GM21825 (cell line): ENCODE measurements around the gene C1orf226.

ENCODE experiments used
- ATAC-seq: cut with Tn5 transposase; IDR thresholded peaks from one replicate; pipeline ENCODE4 v1.9.1; 2021; ENCODE audit warnings: mild to moderate bottlenecking, moderate library complexity; ENCODE audit not compliant: unreplicated experiment

Gene C1orf226

DNA sequence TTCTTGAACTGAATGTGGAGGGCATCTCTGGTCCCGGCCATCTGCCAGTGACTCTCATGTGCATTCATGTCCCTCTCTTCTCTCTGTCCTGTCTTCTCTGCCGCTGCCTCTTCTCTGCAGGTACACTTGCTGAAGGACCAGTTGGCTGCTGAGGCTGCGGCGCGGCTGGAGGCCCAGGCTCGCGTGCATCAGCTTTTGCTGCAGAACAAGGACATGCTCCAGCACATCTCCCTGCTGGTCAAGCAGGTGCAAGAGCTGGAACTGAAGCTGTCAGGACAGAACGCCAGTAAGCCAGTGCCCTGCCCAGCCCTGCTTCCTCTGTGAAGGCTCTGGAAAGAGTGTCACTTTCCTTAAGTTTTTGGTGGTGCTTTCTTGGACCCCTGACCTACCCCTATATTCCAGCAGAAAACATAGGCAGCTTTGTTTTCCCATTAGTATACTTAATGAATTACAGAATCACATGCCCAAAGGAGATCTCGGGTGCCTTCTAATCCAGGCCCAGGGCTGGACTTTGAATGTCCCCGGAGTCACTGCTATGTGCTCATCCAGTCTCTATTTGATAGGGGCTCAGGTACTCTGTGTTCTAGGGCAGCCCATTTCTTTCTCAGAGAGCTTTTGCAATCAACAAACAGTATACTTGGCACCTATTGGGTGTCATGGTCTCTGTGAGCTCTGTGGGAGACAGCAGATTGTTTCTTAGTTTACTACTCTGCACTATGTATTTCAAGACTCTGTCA lies 16.1 kb upstream of the C1orf226 start:
- ATAC-seq = no peak

DNA sequence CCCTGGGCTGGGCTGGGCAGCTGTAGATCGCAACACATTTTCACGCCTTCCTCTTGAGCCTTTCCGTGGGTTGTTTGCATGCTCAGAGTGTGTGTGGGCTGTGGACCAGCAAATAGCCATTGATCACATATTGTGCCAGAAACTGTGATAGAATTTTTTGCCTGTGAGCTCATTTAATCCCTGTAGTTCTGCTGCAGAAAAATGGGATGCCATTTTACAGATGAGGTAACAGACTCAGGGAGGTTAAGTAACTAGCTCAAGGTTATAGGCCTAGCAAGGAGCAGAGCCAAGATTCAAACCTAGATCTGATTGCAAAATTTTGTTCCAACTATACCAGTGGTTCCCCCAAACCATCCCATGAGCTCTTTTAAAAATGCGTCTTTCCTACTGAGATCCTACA lies 15.4 kb upstream of the C1orf226 start:
- no peak for ATAC-seq

DNA sequence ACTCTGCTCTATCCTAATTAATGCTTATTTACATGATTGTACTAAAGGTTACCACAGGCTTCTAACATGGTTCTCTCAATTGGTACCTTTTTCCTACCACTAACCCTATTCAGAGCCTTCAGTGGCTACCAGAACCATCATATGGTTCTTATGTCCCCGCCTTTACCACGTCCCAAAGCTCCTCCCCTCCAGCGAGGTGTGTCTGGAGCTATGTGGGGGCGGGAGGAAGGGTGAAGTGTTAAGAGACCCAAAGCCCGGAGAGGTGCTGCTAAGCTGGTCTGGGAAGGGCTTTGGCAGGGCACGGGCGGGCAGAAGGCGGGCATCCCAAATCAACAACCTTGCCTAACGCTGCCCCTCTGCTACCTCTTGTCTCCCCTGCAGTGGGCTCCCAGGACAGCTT lies 14.9 kb upstream of the C1orf226 start:
- ATAC-seq = no peak

DNA sequence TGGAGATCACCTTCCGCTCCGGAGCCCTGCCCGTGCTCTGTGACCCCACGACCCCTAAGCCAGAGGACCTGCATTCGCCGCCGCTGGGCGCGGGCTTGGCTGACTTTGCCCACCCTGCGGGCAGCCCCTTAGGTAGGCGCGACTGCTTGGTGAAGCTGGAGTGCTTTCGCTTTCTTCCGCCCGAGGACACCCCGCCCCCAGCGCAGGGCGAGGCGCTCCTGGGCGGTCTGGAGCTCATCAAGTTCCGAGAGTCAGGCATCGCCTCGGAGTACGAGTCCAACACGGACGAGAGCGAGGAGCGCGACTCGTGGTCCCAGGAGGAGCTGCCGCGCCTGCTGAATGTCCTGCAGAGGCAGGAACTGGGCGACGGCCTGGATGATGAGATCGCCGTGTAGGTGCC lies 14.5 kb upstream of the C1orf226 start:
- no peak for ATAC-seq

DNA sequence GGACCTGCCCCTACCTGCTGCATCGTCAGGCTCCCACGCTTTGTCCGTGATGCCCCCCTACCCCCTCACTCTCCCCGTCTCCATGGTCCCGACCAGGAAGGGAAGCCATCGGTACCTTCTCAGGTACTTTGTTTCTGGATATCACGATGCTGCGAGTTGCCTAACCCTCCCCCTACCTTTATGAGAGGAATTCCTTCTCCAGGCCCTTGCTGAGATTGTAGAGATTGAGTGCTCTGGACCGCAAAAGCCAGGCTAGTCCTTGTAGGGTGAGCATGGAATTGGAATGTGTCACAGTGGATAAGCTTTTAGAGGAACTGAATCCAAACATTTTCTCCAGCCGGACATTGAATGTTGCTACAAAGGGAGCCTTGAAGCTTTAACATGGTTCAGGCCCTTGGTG lies 13.8 kb upstream of the C1orf226 start:
- no peak for ATAC-seq

DNA sequence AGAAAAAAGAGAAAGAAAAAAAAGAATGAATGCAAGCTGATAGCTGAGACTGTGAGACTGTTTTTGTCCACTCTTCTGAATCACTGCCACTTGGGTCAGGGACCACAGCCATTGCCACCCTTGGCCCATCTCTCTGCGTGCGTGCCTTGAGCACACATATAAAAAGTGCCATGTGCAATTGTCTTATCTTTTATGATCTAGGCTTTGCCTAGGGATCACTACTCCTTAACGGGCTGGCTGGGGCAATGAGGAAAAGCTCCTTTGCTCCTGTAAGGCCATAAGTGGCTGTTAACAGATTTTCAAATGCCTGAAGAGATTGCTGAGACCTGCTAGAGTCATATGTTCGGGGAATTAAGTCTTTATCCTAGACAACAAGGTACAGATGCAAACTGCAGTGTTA lies 13.1 kb upstream of the C1orf226 start:
- ATAC-seq = no peak

DNA sequence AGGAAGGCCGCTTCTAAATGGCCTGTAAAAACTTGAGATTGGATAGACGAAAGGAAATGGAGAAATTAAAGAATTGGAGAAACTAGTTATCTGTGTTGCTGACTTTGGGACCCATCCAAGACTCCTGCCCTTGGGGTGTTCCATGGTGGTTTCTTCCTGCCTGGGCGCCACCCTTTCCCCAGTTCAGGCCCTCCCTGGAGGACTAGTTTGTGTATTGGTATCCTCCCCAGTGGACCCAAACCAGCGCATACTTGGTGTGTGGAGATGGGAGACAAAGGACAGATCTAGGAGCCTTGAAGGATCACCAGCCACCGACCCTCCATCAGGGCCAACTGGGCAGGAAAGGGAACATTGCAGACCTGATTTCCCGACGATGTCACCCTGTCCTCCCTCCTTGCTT lies 12.0 kb upstream of the C1orf226 start:
- ATAC-seq = no peak

DNA sequence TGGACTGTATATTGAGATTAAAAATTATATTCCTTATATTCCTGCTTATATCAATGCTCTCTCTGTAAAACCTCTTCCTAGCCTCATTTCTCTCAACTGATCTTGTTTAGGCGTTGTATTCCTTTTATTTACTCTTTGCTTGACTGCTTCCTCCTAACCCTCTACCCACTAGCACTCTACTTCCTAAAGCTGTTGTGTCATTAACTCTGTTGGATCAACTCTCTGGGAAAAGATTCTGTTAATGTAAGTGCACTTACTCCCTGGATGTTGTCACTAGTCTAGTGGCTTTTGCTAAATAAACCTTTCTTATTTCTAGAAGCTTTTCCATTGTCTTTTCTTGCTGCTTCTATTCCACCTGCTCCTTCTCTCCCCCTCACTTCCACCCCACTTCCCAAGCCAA lies 11.4 kb upstream of the C1orf226 start:
- ATAC-seq = no peak

DNA sequence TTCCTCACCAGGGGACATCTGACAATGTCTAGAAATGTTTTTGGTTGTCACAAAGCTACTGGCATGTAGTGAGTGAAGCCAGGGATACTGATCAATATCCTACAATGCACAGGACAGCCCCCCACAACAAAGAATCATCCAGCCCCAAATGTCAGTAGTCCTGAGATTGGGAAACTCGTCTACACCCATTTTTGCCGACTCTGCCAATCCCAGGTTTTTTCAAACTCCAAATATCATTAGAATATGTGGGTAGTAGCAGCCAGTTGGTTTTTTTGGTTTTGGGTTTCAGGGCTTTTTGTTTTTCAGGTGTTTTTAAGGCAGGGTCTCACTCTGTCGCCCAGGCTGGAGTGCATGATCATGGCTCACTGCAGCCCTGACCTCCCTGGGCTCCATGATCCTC lies 10.8 kb upstream of the C1orf226 start:
- no peak for ATAC-seq

DNA sequence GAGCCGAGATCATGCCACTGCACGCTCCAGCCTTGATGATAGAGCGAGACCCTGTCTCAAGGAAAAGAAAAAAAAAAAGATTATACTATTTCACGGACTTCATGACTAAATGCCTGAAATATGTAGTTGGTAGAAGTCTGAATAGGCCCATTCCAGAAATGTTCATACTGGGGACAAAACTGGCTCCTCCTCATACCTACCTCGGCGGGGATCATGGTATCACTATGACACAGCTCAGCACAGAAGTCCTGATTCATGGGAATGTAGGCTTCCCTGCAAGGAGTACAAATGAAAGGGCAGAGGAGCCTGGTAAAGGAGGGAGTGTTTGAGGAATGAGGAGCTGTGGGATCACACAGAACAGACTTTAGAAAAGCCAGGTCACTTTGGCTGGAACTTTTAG lies 9.9 kb upstream of the C1orf226 start:
- ATAC-seq = no peak

DNA sequence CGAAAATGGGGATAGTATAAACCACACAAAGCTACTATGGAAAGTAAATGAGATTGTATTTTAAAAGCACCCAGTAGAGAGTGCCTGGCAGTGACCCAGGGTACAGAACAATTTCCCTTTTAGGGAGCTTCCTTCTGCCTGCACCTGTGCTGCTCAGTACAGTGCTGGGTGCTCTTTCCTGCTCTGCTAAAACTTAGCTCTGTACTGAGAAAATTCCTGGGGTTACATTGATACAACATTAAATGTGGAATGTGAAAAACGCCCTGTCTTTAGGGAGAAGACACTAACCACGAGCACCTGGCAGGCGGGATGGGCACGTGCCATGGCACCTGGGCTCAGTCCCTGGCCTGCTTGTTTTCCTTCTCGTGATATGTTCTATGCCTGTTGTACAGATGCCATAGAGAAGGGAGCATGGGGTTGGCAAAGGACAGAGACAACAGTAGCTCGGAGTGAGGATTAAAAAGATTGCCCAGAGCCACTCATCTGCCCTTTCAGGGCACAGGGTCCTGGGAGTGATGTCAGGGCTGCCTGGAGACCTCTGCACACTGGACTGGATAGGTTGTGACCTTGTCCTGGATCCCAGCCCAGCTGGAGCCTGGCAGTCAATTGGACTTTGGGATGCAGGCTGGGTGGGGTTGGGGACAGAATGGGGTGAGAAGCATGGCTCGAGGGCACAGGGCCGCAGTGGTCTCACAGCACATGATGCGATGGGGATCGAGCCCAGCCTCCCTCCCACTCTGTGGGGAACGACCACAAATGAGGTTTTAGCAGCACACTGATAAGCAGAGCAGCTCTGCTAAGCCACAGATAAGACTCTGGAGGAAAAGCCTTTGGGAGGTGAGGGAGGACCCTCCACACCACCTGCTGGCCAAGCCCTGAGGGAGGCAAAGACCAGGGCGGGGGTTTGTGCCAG lies 9.1 kb upstream of the C1orf226 start:
- no peak for ATAC-seq

DNA sequence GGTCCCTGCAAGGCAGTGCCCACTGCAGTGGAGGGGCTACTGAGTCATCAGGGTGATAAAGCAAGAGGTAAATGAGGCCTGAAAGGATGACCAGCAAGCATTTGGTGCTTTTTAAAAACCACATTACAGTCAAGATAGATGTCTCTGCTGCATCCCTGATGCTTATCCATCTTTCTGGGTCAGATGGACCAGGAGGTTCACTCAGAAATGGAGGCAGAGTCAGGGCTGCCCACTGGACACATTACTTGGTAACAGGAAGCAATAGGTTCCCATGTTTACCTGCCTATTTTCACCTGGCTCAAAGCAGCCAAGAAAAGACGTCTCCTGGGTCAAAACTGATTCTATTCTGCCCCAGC lies 8.5 kb upstream of the C1orf226 start:
- no peak for ATAC-seq

DNA sequence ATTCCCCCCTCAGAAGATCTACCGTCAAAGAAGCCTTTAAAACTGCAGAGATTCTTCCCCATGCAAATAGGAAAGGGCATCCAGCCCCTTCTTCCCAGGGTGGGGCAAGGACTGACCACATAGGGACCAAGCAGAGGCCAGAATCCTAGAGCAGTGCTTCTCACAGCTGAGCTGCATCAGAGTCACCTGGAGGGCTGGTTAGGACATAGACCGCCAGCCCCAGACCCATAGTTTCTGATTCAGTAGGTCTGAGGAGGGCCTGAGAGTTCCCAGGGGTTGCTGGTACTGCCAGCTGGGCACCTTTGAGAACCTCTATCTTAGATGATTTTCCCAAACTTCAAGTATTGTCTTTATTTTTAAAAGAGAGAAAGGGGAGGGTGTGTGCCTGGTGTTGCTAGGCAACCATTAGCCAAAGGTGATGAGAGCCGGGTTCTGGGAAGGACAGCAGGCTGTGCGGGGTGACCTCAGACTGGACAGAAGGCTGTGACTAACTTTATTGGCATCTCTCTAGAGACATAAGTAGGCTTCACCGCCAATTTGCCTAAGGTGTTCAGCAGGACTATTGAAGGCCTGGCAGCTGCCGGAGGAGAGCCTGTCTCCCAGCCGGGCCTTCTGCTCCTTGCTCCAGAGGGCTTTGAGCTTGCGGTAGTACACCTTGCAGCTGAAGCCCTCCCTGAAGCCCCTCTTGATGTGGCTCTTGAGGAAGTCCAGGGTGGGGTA lies 7.8 kb upstream of the C1orf226 start:
- no peak for ATAC-seq

DNA sequence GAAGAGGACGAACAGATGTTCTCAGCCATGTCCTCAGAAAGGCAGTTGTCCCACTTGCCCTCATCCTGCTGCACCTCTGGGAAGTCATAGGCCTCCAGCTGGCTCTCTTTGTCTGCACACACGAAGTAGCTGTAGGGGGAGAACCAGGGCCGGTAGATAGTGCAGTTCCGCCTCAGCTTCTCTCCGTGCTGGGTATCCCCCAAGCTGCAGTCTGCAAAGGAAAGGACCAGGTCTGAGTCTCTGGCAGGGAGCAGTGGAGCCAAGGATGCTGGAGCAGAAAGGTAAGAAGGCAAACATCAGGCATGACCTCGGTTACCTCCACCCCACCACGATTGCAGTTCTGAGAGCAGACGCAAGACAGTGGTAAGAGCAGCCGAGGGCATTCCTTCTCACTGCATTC lies 7.1 kb upstream of the C1orf226 start:
- no peak for ATAC-seq

DNA sequence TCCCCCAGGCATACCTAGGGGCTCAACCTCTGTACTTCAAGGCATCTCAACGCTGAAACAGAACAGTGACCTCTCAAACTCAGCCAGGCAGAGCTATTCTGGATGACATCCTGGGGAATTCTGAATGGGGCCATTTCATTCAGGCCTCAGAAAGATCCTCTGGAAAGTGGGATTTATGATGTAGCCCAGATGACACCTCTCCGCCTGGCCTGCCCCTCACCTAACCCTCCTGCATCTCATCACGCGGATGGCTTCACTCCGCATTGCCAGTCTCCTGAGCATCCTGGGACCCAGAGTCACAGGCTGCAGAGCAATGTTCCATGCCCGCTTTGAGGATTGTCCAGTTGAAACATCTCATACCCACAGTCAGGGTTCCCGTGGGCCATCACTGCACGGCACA lies 6.1 kb upstream of the C1orf226 start:
- ATAC-seq = no peak

DNA sequence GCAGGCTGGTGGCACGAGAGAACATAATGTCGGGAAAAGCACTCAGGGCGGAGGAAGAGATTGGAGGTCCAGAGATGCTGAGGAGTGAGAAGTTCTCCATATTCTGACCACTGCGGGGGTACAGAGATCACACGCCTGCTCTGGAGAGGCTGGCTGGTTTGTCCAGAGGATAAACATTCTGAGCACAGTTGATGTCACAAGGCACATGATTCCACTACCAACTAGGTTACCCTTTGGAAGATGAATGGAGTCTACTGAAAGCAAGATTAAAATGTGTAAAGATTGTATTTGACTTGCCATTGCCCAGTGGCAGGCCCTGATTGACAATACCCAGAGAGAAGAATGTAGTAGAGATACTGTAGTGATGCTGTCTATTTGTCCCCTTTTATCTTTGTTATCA lies 4.8 kb upstream of the C1orf226 start, which contains the start of gene SPATA46:
Gene SPATA46, minus strand, starts transcription at position 164 of the 400 bp plus-strand sequence. Its CDS starts 64 bp downstream, at position 100.
- ATAC-seq = no peak

DNA sequence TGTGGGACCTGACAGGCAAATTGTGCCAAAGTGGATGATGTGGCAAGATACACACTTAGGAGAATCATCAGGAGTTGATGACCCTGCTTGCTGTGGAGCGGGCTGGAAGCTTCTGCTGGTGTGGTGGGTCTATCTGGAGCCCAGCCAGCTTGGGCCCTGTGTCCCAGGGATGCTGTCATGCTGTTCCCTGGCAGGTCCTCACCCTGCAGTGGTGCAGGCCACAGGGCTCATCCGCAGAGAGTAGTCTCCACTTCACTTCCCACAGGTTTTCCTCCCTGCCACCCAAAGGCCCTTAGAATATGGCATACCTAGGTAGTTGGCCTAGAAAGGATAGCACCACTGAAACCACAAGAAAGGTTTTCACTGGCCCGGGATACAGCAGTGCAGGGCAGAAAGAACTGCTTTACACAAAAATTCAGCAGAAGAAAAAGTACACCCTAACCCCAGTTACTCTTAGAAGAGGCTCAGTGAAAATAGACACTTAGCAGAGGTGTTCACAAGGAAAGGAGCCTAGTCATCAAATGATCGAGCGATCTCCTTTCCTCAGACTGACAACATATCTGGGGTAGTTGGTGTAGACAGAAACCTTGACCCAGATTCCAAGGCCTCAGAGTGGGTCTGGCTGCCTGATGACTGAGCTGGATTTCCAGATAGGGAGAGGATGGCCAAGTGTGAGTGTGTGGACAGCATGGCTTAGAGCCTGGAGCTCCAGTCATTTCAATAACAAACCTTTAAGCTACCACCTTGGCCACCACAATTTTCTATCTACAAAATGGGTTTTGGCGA lies 1.3 kb upstream of the C1orf226 start:
- no peak for ATAC-seq

DNA sequence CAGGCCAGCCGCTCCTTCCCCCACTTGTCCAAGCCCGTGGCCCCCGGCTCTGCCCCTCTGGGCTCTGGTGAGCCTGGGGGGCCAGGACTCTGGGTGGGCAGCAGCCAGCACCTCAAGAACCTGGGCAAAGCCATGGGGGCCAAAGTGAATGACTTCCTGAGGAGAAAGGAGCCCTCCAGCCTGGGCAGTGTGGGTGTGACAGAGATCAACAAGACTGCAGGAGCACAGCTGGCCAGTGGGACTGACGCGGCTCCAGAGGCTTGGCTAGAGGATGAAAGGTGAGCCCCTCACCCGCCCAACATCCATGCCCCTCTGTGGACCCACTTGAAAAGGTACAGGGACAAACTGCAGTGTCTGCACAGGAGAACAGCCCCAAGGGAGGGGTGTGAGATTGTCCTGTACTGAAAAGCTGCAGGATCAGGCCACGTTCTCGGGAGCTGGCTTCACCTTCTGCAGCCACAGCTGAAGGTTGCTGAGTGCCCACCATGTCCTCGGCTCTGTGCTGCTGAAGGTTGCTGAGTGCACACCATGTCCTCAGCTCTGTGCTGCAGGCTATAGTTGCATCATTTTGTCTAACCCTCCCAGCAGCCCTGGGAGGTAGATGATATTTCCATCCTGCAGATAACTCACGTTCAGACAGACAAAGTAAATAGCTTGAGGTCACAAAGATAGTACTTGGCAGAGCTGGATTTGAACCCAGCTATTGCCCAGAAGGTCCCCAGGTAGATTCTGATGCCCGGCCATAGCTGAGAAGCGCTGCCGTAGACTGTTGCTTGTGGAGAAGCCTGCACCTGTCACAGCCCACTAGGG lies 618 bp downstream of the C1orf226 start:
- no peak for ATAC-seq

DNA sequence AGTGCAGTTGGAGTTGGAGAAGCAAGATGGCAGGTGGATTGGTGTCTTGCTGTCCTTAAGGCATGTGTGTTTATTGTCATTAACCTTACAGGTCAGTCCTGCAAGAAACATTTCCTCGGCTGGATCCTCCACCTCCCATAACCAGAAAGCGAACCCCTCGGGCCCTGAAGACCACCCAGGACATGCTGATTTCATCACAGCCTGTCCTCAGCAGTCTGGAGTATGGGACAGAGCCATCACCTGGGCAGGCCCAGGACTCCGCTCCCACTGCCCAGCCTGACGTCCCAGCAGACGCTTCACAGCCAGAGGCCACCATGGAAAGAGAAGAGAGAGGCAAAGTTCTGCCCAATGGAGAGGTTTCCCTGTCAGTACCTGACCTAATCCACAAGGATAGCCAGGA lies 1.6 kb downstream of the C1orf226 start:
- no peak for ATAC-seq

DNA sequence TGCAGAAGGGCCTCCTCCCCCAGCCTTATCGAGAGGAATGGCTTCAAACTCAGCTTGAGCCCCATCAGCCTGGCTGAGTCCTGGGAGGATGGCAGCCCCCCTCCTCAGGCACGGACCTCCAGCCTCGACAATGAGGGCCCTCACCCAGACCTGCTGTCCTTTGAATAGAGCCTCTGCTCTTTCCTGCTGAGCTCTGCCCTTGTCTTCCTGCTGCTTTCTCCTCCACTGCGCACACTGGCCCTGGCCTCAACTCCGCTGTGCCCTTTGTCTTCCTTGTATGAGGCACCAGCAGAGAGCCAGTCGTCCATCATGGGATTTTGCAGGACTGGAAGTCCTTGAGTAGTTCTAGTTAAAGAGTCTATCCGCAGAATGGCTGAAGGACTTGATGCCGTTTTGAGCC lies 2.0 kb downstream of the C1orf226 start:
- ATAC-seq = no peak
